SK-N-SH treated with all-trans-retinoic acid at 6 μM for 48 hours (cell line): ENCODE results near the gene SDCCAG8.

Experiments used
- BACH2 ChIP-seq: fragments of 250-450 bp; sonication (Bioruptor Pico); IDR thresholded peaks from 2 replicates; pipeline ENCODE4 v1.9.0; 2021; ENCODE audit warnings: mild to moderate bottlenecking, borderline replicate concordance
- CREB5 ChIP-seq: fragments of 250-450 bp; sonication (Bioruptor Pico); IDR thresholded peaks from 2 replicates; pipeline ENCODE4 v1.5.1; 2020; ENCODE audit warnings: low read depth, mild to moderate bottlenecking, moderate library complexity
- CSDC2 ChIP-seq: fragments of 250-450 bp; sonication (Bioruptor Pico); IDR thresholded peaks from 2 replicates; pipeline ENCODE4 v1.5.0; 2020; ENCODE audit warnings: mild to moderate bottlenecking, moderate library complexity
- ESRRG ChIP-seq: fragments of 250-450 bp; sonication (Bioruptor Pico); IDR thresholded peaks from 2 replicates; pipeline ENCODE4 v1.6.1; 2021; ENCODE audit warnings: mild to moderate bottlenecking
- OSR1 ChIP-seq: fragments of 250-450 bp; sonication (Bioruptor Pico); IDR thresholded peaks from 2 replicates; pipeline ENCODE4 v1.8.0; 2022; ENCODE audit warnings: moderate library complexity, mild to moderate bottlenecking, inconsistent platforms
- RARB ChIP-seq: fragments of 250-450 bp; sonication (Bioruptor Pico); IDR thresholded peaks from 2 replicates; pipeline ENCODE4 v1.8.0; 2021; ENCODE audit warnings: mild to moderate bottlenecking, moderate library complexity
- ZFP3 ChIP-seq: fragments of 250-450 bp; sonication (Bioruptor Pico); IDR thresholded peaks from 2 replicates; pipeline ENCODE4 v1.5.0; 2020; ENCODE audit warnings: mild to moderate bottlenecking, moderate library complexity
- ZFP30 ChIP-seq: fragments of 450-650 bp; formaldehyde crosslinking; IDR thresholded peaks from 2 replicates; pipeline ENCODE4 v1.5.0; 2022; ENCODE audit warnings: mild to moderate bottlenecking, moderate library complexity
- ZNF8 ChIP-seq: fragments of 450-650 bp; formaldehyde crosslinking; IDR thresholded peaks from 2 replicates; pipeline ENCODE4 v1.5.0; 2020; ENCODE audit warnings: mild to moderate bottlenecking, moderate library complexity

DNA sequence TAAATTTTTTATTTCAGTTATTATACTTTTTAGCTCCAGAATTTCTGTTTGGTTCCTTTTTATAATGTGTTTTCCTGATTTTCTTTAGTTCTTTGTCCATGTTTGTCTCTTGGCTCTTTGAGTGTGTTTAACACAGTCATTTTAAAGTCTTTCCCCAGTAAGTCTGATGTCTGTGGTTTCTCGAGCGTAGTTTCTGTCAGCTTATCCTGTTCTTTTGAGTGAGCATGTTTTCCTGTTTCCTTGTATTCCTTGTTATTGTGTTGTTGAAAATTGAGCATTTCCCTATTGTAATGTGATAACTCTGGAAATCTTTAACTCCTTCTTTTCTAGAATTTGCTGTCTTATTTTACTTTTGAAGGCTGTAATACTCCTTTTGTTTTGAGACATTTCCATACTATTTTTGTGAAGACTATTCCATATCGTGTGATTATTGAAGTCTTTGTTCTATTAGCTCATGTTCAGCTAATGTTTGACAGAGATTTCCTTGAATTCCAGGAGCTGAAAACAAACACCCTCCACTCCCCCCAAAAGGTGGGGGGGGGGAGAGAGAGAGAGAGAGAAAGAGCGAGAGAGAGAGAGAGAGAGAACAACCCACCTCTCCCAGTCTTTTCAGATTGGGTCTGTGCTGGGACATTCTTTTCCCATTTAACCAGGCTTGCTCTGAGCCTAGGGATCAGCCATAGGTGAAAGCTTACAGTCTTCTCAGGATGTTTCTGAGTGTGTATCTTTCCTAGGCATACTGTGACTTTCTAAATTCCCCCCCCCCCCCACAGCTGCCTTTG is 38.3 kb downstream of the SDCCAG8 start:
- TF ChIP-seq ZNF8 (CRISPR knock-in tag) (no peak), ZFP3 (CRISPR knock-in tag) (no peak), RARB (no peak), ZFP30 (no peak), CSDC2 (CRISPR knock-in tag) (no peak), BACH2 (CRISPR knock-in tag) (no peak), ESRRG (no peak), CREB5 (CRISPR knock-in tag) (no peak), OSR1 (CRISPR knock-in tag) (no peak)
